Endodermal cell (in vitro differentiated cells): ENCODE data around the gene SLCO1B3. TPM values are rescaled to one million over a fixed set of nuclear protein-coding genes. Genes with fewer than 3 reads are reported as not detected.

ENCODE experiments used
- DNase-seq: peaks from one replicate; pipeline ENCODE4 v3.0.0-alpha.2; 2017
- H3K27ac ChIP-seq: 2 replicates; pipeline ENCODE4 v1.5.1; 2013; ENCODE audit warnings: mild to moderate bottlenecking, low read depth, low read length, moderate library complexity
- H3K27me3 ChIP-seq: 2 replicates; pipeline ENCODE4 v1.6.1; 2013; ENCODE audit warnings: mild to moderate bottlenecking, low read length, moderate library complexity; ENCODE audit not compliant: insufficient read depth, control insufficient read depth, poor library complexity, severe bottlenecking
- H3K36me3 ChIP-seq: 2 replicates; pipeline ENCODE4 v1.7.0; 2013; ENCODE audit warnings: mild to moderate bottlenecking, low read length, moderate library complexity; ENCODE audit not compliant: control insufficient read depth, insufficient read depth
- H3K4me1 ChIP-seq: one replicate; pipeline ENCODE4 v1.7.0; 2013; ENCODE audit warnings: low read length; ENCODE audit not compliant: control insufficient read depth, insufficient read depth
- H3K4me3 ChIP-seq: 2 replicates; pipeline ENCODE4 v1.5.1; 2013; ENCODE audit warnings: mild to moderate bottlenecking, low read length, moderate library complexity
- H3K9ac ChIP-seq: 2 replicates; pipeline ENCODE4 v1.6.1; 2013; ENCODE audit warnings: mild to moderate bottlenecking, low read length, moderate library complexity; ENCODE audit not compliant: poor library complexity, severe bottlenecking; ENCODE audit errors: extremely low read depth
- H3K9me3 ChIP-seq: 2 replicates; pipeline ENCODE4 v1.6.1; 2013; ENCODE audit warnings: mild to moderate bottlenecking, low read length, moderate library complexity; ENCODE audit not compliant: control insufficient read depth
- H3K27ac Mint-ChIP-seq: 2 replicates; pipeline ENCODE4 v1.8.0; 2020; ENCODE audit warnings: mixed read lengths
- H3K27me3 Mint-ChIP-seq: 2 replicates; pipeline ENCODE4 v1.8.0; 2021; ENCODE audit warnings: mild to moderate bottlenecking, mixed read lengths; ENCODE audit not compliant: insufficient read depth
- H3K36me3 Mint-ChIP-seq: 2 replicates; pipeline ENCODE4 v1.8.0; 2020; ENCODE audit warnings: low read depth, mixed read lengths
- H3K4me1 Mint-ChIP-seq: 2 replicates; pipeline ENCODE4 v1.8.0; 2020; ENCODE audit warnings: mixed read lengths
- H3K4me3 Mint-ChIP-seq: 2 replicates; pipeline ENCODE4 v1.8.0; 2020; ENCODE audit warnings: mild to moderate bottlenecking, moderate library complexity, mixed read lengths
- H3K9me3 Mint-ChIP-seq: 2 replicates; pipeline ENCODE4 v1.8.0; 2020; ENCODE audit warnings: mild to moderate bottlenecking, mixed read lengths
- CTCF ChIP-seq: fragments of 200-600 bp; sonication (generic); conservative IDR thresholded peaks from 2 replicates; pipeline ENCODE4 v1.5.0; 2021; ENCODE audit warnings: antibody characterized with exemption, mild to moderate bottlenecking
- WGBS, 2 experiments: methylation state at CpG; one replicate each; pipeline versions ENCODE4 v1.1.5 to v1.1.7; 2013; ENCODE audit warnings: missing lambda C conversion rate in 2 of 2, mixed read lengths in 1 of 2; ENCODE audit not compliant: insufficient coverage in 1 of 2, insufficient read length in 1 of 2; 5-methylcytosine and 5-hydroxymethylcytosine counted together
- total RNA-seq, 2 donors: library from RNA; stranded (reverse); fragmentation: NEBNext Ultra II Directional in 1 of 2; extraction: Animal tissue kit (Norgen Biotek cat#: 25700) in 1 of 2; gene quantifications; 2 replicates in 1 of 2; 3 replicates in 1 of 2; pipeline ENCODE4 v1.2.1, GENCODE V29; 2021

Gene SLCO1B3
- total RNA-seq, 2 donors from 2014 or later: not detected

GRCh38 chr12:20792971-20793370 is 17.5 kb upstream of the SLCO1B3 start:
- no peak overlapping the region for H3K9ac ChIP-seq
- H3K4me3 Mint-ChIP-seq: no peak overlapping the region
- no peaks in the 10 kb centered on the region for H3K36me3 Mint-ChIP-seq
- H3K36me3 ChIP-seq: no peaks in the 10 kb centered on the region
- TF ChIP-seq CTCF: no peak
- 100% methylated on average over 1 of the region's 1 CpG; no CpG with 5 or more reads in 1 of the 2 experiments for WGBS, 2 experiments
- peaks cover 2% of the 10 kb centered on the region for H3K4me1 Mint-ChIP-seq
- no peak overlapping the region for H3K27ac Mint-ChIP-seq
- H3K9me3 ChIP-seq: no peaks in the 10 kb centered on the region
- no peaks in the 10 kb centered on the region for H3K4me1 ChIP-seq
- no peak overlapping the region for H3K27ac ChIP-seq
- no peak overlapping the region for H3K4me3 ChIP-seq
- no peak for DNase-seq
- H3K9me3 Mint-ChIP-seq: peaks cover 10% of the 10 kb centered on the region
- peaks cover 11% of the 10 kb centered on the region for H3K27me3 Mint-ChIP-seq
- peaks cover 7% of the 10 kb centered on the region for H3K27me3 ChIP-seq

GRCh38 chr12:20798554-20798953 is 12.0 kb upstream of the SLCO1B3 start:
- no peaks in the 10 kb centered on the region for H3K9me3 ChIP-seq
- no peaks in the 10 kb centered on the region for H3K36me3 ChIP-seq
- no peak overlapping the region for H3K27ac ChIP-seq
- peaks cover 24% of the 10 kb centered on the region for H3K27me3 ChIP-seq
- H3K4me1 ChIP-seq: no peaks in the 10 kb centered on the region
- peak; percentile 98 for TF ChIP-seq CTCF
- Mint-ChIP-seq H3K9me3 (peaks cover 1% of the 10 kb centered on the region), H3K4me3 (no peak overlapping the region), H3K4me1 (peaks cover 3% of the 10 kb centered on the region), H3K27ac (no peak overlapping the region), H3K27me3 (peaks cover 14% of the 10 kb centered on the region), H3K36me3 (no peaks in the 10 kb centered on the region)
- no peak overlapping the region for H3K4me3 ChIP-seq
- WGBS, 2 experiments: 50 to 100% methylated on average over 1 of the region's 1 CpG
- DNase-seq: no peak
- H3K9ac ChIP-seq: no peak overlapping the region

GRCh38 chr12:20800160-20800559 is 10.3 kb upstream of the SLCO1B3 start:
- DNase-seq: no peak
- H3K4me3 ChIP-seq: no peak overlapping the region
- peaks cover 24% of the 10 kb centered on the region for H3K27me3 ChIP-seq
- peaks cover 14% of the 10 kb centered on the region for H3K27me3 Mint-ChIP-seq
- no peaks in the 10 kb centered on the region for H3K9me3 Mint-ChIP-seq
- no peak overlapping the region for H3K9ac ChIP-seq
- H3K4me3 Mint-ChIP-seq: no peak overlapping the region
- 90% methylated on average over 1 of the region's 1 CpG; no CpG with 5 or more reads in 1 of the 2 experiments for WGBS, 2 experiments
- H3K36me3 ChIP-seq: no peaks in the 10 kb centered on the region
- no peak overlapping the region for H3K27ac ChIP-seq
- peaks cover 3% of the 10 kb centered on the region for H3K4me1 Mint-ChIP-seq
- no peaks in the 10 kb centered on the region for H3K9me3 ChIP-seq
- no peaks in the 10 kb centered on the region for H3K4me1 ChIP-seq
- no peak overlapping the region for H3K27ac Mint-ChIP-seq
- H3K36me3 Mint-ChIP-seq: no peaks in the 10 kb centered on the region
- TF ChIP-seq CTCF: no peak
